ENCODE measurements around the gene PEAK1. TPM values are rescaled to one million over a fixed set of nuclear protein-coding genes. Genes with fewer than 3 reads are reported as not detected.

Gene PEAK1
- total and polyA plus RNA-seq, 9 of the 15 experiments (the other 6 are each of a cell fraction or from before 2014, with no cell fraction given), result 0.99 to 22.4 (median 10.8) TPM

GRCh38 chr15:77099741-77100463, 320.0 kb downstream of the PEAK1 start:
- Histone ChIP-seq H3K9ac (ENCODE audit: insufficient read depth in 1 of 2, low read depth in 2 of 2, low read length in 2 of 2) (no peak overlapping the region), H3K27me3 (ENCODE audit: control insufficient read depth in 2 of 2, insufficient read depth in 2 of 2, low read length in 2 of 2) (peaks cover 0 to 28% of the 10 kb centered on the region in 2 experiments; a peak in 3 of 5 replicates), H3K9me1 (ENCODE audit: control insufficient read depth, insufficient read depth, low read length) (no peaks in the 10 kb centered on the region), H3K27ac (ENCODE audit: extremely low read depth, low read depth, low read length) (no peak overlapping the region), H3K4me1 (replicated peaks in 1 of 2; ENCODE audit: control insufficient read depth in 2 of 2, insufficient read depth in 2 of 2, low read length in 2 of 2) (no peaks in the 10 kb centered on the region), H3K4me2 (ENCODE audit: insufficient read depth, low read length) (no peak overlapping the region), H3K36me3 (ENCODE audit: control insufficient read depth, insufficient read depth, low read length) (no peaks in the 10 kb centered on the region), H3K9me3 (replicated peaks; ENCODE audit: control insufficient read depth, insufficient read depth, low read depth, low read length) (no peaks in the 10 kb centered on the region), H2AFZ (ENCODE audit: low read depth, low read length) (no peak overlapping the region), H4K20me1 (replicated peaks; ENCODE audit: control insufficient read depth, insufficient read depth, low read length) (peaks cover 4% of the 10 kb centered on the region; the same call in 1 of the 2 replicates), H3K4me3 (no peak overlapping the region), H3K79me2 (ENCODE audit: control insufficient read depth, insufficient read depth, low read length) (no peaks in the 10 kb centered on the region)
- no peak for DNase-seq (ENCODE audit: extremely low read depth in 1 of 4, low spot score in 3 of 4)
- in situ Hi-C loops (cut with MboI), result no loop called here
- no TSS peak for BruUV-seq (replicated peaks)
- TF ChIP-seq ADNP (tag; IDR thresholded peaks at IDR 0.05) (no peak), ZBTB7A (IDR thresholded peaks at IDR 0.05; ENCODE audit: borderline replicate concordance, control insufficient read depth, low read depth, low read length) (no peak), ZNF695 (CRISPR knock-in tag; IDR thresholded peaks at IDR 0.05) (no peak), HDGF (IDR thresholded peaks at IDR 0.05) (no peak), ZFP36 (IDR thresholded peaks at IDR 0.05; ENCODE audit: low read depth, low read length, partially characterized antibody) (no peak), ZNF583 (CRISPR knock-in tag; IDR thresholded peaks at IDR 0.05) (no peak), ZBTB11 (CRISPR knock-in tag; IDR thresholded peaks at IDR 0.05) (no peak), GTF2E2 (tag; IDR thresholded peaks at IDR 0.05) (no peak), BDP1 (IDR thresholded peaks at IDR 0.05; ENCODE audit: insufficient read depth, insufficient read length) (no peak)
- TF ChIP-seq, protein P1, sequence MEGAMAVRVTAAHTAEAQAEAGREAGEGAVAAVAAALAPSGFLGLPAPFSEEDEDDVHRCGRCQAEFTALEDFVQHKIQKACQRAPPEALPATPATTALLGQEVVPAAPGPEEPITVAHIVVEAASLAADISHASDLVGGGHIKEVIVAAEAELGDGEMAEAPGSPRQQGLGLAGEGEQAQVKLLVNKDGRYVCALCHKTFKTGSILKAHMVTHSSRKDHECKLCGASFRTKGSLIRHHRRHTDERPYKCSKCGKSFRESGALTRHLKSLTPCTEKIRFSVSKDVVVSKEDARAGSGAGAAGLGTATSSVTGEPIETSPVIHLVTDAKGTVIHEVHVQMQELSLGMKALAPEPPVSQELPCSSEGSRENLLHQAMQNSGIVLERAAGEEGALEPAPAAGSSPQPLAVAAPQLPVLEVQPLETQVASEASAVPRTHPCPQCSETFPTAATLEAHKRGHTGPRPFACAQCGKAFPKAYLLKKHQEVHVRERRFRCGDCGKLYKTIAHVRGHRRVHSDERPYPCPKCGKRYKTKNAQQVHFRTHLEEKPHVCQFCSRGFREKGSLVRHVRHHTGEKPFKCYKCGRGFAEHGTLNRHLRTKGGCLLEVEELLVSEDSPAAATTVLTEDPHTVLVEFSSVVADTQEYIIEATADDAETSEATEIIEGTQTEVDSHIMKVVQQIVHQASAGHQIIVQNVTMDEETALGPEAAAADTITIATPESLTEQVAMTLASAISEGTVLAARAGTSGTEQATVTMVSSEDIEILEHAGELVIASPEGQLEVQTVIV (CRISPR knock-in tag; IDR thresholded peaks at IDR 0.05; ENCODE audit: borderline replicate concordance), result no peak
- TF ChIP-seq, protein P2, sequence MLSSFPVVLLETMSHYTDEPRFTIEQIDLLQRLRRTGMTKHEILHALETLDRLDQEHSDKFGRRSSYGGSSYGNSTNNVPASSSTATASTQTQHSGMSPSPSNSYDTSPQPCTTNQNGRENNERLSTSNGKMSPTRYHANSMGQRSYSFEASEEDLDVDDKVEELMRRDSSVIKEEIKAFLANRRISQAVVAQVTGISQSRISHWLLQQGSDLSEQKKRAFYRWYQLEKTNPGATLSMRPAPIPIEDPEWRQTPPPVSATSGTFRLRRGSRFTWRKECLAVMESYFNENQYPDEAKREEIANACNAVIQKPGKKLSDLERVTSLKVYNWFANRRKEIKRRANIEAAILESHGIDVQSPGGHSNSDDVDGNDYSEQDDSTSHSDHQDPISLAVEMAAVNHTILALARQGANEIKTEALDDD (IDR thresholded peaks at IDR 0.05), result no peak
- intact Hi-C loops (cut with micrococcal nuclease), result loop anchor here (5.0 kb wide), 1 partner anchor 73 kb away; no protein-coding TSS in a partner anchor
- no peak for ATAC-seq
- CTCF ChIA-PET (ENCODE audit: low intra/inter-chr PET ratio), result no interaction called here
- POLR2A ChIA-PET, result interaction anchor here (0.7 kb wide), 1 partner anchor 74 kb away, joined by 4 read pairs; no protein-coding TSS in a partner anchor
- WGBS (ENCODE audit: insufficient coverage, low coverage, missing lambda C conversion rate), result 0% methylated on average over 4 of the region's 4 CpGs
- no peak for FAIRE-seq

Measured in K562 (cell line).